Stimulated activated CD8-positive, alpha-beta memory T cell treated with anti-CD3 and anti-CD28 coated beads, Interleukin-15, amount 100 ng/mL, for 24 hours (primary cell): ENCODE measurements around the gene SSTR4.
"Not testable (repeated sequence)": the region's sequence is repeated elsewhere in the genome, so short reads cannot be mapped to it uniquely, and the experiment has no call there.

Experiments
- DNase-seq: peaks from one replicate; pipeline ENCODE4 v3.0.0-alpha.2; 2020; ENCODE audit warnings: low read depth

SSTR4 gene, protein sequence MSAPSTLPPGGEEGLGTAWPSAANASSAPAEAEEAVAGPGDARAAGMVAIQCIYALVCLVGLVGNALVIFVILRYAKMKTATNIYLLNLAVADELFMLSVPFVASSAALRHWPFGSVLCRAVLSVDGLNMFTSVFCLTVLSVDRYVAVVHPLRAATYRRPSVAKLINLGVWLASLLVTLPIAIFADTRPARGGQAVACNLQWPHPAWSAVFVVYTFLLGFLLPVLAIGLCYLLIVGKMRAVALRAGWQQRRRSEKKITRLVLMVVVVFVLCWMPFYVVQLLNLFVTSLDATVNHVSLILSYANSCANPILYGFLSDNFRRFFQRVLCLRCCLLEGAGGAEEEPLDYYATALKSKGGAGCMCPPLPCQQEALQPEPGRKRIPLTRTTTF

GRCh38 chr20:23034721-23035671 lies at the start of gene SSTR4:
TSS of gene SSTR4 (plus strand) at chr20:23035312. CDS start at chr20:23035484, 172 bp downstream.
- DNase-seq: no peak

DNA sequence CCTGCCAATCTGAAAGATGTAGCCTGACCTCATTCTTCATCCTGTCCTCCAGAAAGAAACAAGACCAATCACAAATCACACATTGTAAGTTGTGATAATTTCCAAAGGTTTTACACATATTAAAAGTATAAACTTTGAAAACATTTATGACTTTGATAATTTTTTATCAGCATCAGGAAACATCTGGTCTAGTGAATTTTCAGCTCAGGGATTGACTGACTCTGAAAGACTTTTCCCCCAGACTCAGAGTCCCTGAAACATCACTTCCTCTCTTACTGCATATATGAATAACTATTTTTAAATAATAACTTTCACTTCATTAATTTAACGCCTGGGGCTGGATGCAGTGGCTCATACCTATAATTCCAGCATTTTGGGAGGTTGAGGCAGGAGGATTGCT lies 48.5 kb upstream of the SSTR4 start:
- no peak for DNase-seq

GRCh38 chr20:22991424-22991823 lies 43.7 kb upstream of the SSTR4 start:
- not testable (repeated sequence) for DNase-seq

- no peak for DNase-seq
Observed at GRCh38 chr20:22993823-22994222, 41.3 kb upstream of the SSTR4 start.

- no peak for DNase-seq
Observed at GRCh38 chr20:22995923-22996322, 39.2 kb upstream of the SSTR4 start.

GRCh38 chr20:22998476-22998875 lies 36.6 kb upstream of the SSTR4 start:
- no peak for DNase-seq

GRCh38 chr20:22999756-23000155 lies 35.4 kb upstream of the SSTR4 start:
- no peak for DNase-seq

DNA sequence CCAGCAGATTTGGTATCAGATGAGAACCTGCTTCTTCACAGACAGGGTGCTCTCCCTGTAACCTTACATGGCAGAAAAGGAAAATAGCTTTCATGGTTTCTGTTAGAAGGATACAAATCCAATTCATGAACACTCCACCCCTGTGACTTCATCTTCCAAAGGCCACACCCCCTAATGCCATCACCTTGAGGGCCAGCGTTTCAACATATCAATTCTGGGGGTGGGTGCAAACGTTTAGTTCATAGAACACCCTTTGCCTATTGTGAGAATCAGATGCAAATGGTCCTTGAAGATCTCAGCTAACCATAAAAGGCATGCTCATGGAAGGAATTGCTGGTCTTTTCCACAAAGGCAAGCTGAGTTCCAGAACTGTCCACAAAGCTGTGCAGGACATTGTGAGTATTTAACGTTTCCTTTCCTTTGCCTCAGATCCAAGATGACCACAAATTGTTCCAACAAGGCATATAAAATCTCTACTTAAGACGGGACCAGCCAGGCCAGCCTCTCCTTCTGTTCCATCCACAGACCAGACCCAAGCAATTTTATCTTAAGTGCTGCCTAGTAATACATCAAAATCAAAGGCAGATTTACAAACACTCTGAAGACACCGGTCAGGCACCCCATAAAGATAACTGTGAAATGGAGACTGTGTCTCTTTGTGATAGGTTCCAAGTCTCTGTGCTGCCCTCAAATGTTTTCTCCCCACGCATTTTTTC lies 34.7 kb upstream of the SSTR4 start:
- no peak for DNase-seq

GRCh38 chr20:23002276-23002675 lies 32.8 kb upstream of the SSTR4 start:
- DNase-seq: no peak

DNA sequence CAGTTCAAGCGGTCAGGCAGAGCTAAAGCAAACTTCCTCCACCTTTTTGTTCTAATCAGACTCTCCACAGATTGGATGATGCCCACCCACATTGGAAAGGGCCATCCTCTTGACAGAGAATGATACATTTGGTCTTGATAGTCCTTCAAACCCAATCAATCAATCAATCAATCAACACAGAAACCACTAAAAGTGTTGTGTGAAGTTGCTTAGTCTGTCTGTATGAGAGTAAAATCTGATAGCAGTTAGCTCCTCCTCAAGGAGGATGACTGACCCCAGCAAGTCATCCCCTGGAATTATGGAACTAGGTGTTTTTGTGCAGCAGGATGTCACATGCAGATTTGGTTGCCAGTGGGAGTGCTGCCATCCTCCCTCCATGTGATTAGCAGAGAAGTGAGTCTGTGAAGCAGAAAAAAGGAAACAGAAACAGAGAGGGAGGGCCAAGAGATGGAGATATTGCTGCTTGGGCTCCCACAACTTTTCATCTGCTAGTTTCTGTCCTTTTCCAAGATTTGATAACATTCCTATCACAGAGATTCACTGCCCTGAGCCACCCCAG lies 32.0 kb upstream of the SSTR4 start:
- DNase-seq: no peak

GRCh38 chr20:23003881-23004460 lies 31.1 kb upstream of the SSTR4 start:
- no peak for DNase-seq

DNA sequence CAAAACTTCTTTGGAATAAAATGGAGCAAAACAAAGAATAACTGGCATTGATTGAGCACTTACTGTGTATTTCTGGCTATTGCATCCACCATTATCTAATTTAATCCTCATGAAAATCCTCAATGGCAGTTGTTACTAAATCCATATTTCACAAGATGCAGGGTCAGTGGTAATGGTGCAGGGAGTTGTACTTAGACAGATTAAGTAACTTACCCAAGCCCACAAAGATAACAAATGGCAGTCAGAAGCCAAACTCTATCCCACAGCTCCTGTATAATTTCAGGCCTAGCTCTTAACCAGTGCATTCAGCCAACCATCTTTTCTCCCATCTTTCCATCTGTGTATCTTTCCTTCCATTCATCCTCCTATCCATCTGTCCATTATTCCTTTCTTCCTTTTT lies 29.3 kb upstream of the SSTR4 start:
- no peak for DNase-seq

- DNase-seq: no peak
Observed at GRCh38 chr20:23007462-23007861, 27.6 kb upstream of the SSTR4 start.

DNA sequence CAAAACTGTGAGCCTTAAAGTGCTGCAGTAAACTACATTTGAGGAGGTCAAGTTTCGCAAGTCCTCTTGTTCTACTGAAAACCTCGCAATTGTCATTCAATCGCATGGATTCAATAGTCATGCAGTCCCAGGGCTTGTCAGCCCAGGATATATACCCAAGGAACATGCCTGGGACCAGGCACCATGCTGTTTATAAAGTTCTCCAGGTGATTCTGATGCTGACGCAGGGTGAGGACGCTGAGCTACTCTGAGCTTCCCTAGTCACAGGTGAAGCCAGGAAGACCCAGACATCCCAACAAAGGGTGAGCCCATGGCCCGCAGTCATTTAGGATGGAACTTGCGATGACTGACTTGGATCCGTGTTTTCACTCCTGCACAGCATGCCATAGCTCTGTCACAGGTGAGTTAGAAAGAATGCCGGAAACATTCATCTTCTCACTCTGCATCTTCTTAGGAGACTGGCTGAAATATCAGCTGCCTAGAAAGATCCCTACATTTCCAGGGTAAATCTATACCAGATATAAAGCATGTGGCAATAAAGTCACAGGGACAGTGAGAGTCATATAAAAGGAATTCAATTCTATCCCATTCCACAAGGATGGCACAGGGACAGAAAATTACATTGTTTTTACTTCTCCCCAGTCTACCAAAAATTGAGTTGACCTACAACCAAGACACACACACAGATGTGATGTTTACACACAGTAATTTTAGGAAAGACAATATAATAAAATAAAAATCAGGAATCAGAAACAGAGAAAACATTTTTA lies 27.0 kb upstream of the SSTR4 start:
- no peak for DNase-seq

- DNase-seq: no peak
Observed at GRCh38 chr20:23008667-23009066, 26.4 kb upstream of the SSTR4 start.

- no peak for DNase-seq
Observed at GRCh38 chr20:23009636-23010035, 25.5 kb upstream of the SSTR4 start.

DNA sequence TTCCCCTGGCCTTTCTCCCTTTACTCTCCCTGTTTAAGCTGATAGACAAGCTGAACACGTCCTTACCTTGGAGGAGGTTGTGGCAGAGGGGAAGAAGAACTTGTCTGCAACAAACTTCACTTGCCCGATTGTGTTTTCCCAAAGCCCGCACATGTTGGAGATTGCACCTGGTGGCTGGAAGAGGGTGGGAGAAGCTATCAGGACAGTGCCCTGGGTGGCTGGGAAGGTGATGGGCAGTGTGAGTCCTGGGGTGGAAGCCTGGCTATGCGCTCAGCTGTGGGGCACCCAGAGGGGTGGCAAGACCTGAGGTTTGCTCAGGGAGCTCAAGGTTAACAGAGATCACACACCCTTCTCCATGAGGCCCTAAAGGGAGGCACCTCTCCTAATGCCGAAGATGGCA lies 25.0 kb upstream of the SSTR4 start:
- no peak for DNase-seq

DNA sequence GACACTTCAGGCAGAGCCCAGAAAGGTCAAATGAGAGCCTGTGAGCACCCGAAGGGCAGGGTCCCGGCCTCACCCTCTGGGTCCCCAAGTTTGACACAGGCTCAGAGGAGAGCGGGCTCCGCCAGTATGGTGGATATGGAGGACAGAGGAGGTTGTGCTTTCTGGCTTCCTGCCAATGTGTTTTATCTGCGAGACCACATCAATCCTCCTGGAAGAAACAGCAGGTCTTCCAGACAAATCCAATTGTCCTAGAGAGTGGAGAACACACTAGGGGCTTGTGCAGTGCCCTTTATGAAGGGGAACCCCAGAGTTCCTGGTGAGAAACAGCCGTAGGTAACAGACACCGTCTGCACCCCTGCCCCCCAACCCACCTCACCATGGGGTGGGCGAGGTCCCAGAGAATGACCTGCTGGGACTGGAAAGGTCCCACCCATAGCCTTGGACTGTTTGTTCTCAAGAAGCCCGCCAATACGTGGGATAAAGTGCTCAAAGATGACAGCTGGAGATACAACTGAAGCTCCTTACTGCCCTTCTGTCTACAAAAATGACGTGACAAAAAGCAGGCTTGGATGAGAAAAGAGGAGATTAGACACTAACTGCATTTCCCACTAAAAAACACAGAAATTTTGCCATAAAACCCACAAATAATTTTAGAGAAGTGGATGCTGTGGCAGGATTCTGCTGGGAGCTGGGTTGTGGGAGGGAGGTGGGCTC lies 23.9 kb upstream of the SSTR4 start:
- no peak for DNase-seq

DNA sequence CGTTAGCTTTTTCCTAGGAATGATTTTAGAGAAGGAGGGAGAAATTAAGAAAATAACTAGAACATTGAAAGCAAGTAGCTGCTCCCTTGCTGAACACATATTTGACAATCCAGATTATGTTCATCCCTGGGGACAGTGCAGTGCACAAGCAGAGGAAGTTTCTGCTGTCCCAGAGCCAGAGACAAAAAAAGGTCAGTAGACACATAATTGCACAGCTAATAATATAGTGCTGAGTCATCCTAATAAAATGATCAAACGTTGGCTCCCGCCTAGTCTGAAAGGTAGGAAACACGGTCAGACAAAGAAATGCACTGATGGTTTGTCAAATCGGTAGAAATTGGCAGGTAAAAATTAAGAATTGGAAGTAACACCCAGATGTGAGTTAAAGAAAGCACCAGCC lies 21.7 kb upstream of the SSTR4 start:
- DNase-seq: no peak

GRCh38 chr20:23017516-23017915 lies 17.6 kb upstream of the SSTR4 start:
- DNase-seq: no peak
